ENCODE measurements around the gene ACTR10.

ACTR10 gene

DNA sequence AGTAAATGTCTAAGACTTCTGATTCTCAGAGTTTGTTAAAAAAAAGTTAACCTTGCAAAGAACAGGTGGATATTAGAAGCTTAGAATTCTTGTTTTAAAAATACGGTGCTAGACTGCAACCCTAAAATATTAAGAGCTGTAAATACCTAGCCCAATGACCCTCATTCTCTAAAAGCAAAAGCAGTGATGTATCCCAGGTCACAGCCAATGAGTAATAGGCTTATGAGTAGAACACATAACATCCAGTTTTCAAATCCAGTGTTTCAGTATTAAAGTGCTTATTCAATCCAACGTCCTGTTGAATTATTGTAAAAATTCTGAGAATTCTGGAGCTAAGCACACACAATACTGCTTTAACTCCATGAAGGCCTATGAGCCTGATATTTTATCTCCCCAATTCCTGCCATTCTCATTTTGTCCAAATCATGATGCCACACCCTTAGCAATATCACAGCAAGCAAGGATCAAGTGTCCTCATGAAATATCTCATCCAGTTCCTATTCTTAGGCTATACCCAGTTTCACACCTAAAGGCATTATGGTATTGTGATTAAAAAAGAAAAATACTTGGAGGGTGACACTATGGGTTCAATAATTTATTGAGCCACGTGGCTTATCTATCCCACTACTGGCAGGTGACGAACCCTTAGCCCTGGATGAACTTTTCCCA lies 83.1 kb downstream of the ACTR10 start:
- no peak for DNase-seq

DNA sequence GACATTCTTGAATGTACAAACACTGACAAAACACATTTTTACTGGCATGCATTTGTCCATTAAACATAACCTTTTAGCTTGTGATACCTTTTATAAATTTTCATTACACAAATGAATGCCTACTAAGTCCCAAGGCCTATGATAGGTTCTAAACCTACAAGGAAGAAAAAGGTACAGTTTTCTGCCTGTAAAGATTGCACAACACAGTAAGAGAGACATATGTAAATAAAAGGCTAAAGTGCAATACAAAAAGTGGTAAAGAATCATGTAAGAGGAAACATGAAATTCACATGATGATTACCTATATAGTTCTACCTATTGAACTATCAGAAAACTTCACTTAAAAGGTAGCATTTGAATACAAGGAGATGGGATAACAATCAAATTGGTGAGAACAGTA lies 83.8 kb downstream of the ACTR10 start:
- DNase-seq = no peak

DNA sequence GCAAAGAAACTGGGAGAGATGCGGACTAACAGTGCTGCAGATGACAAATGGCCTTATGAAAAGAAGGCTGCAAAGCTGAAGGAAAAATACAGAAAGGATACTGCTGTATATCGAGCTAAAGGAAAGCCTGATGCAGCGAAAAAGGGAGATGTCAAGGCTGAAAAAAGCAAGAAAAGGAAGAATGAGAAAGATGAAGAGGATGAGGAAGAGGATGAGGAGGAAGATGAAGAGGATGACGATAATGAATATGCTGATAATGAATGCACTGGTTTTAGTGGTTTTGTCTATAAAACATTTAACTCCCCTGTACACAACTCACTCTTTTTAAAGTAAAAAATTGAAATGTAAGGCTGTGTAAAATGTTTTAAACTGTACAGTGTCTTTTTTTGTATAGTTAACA lies 85.2 kb downstream of the ACTR10 start:
- DNase-seq = no peak
